Effector CD4-positive, alpha-beta T cell (primary cell): ENCODE results near the gene TMCO4.
"Not testable (repeated sequence)": the region's sequence is repeated elsewhere in the genome, so short reads cannot be mapped to it uniquely, and the experiment has no call there.

Experiments used
- DNase-seq: peaks from one replicate; pipeline ENCODE4 v3.0.0-alpha.2; 2020

TMCO4 gene

DNA sequence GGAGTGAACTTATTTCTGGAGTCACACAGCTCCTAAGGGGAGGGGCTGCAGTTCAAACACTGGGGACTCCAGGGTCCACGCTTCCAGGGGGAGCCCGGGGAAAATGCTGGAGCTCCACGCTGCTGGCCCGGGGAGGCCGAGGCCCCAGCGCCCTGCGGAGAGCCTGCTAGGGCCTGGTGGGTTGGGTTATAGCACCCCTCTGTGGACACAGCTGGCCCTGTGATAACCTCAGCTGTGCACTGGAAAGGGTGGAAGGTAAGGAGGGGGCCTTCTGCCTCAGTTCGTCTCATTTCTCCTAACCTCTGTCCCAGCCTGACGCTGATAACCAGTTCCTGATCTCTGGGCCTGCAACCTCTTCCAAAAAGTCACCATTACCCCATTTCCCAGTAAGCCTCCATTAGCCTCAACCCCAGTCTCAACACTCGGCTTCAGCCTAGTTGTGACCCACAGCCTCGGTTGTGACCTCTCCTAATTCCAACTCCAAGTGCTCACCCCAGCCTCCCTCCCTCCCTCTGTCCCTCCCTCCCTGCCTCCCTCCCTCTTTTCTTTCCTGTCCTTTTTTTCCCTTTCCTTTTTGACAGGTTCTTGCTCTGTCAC lies 148.5 kb downstream of the TMCO4 start:
- DNase-seq: peak; percentile 36

DNA sequence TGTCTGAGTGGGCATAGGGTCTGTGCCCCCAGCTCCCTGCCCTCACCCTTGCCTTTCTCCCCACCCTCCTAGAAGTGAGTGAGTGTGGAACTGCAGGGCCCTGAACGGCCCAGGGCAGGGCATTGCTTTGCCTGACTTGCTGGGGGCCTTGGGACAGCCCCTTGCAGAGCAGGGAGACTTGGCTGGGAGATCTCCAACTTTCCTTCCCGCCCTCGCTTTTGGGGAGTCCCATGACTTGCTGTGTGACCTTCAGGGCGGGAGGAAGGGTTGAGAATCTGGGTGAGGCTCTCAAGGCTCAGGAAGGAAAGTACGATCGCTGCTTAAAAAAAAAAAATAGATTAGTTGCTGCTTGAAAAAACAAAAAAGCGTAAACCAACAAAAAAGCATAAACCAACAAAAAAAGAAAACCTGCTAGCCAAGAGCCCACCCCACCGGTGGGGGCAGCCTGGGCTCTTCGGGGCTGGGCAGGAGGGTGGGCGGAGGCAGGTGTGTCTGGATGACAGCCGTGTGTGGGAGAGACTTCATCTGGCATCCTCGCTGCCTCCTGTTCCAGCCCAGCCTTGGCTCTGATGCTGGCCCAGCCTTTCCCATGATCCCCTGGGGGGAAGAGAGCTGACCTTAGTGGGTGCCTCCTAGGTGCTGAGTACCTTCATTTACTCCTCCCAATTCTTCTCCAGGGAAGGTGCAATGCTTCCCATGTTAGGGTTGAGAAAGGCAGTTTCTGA lies 149.1 kb downstream of the TMCO4 start:
- no peak for DNase-seq

DNA sequence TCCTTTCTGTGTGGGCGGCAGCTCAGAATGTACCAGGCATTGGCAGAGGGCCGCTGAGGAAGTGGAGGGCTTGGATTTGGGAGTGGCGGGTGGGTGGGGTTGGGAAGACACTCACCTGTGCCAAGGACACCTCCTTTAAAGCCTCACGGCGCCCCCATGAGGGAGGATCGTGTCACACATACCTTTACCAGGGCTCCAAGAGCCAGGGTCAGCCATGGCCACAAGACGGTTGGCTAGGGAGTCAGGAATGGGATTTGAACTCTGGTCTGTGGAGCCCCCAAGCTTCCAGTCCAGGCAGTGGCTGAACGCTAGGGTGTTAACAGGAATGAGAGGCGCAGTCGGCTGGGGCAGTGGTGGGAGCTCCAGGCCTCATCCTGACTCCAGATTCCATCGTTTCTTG lies 151.0 kb downstream of the TMCO4 start:
- DNase-seq: no peak

DNA sequence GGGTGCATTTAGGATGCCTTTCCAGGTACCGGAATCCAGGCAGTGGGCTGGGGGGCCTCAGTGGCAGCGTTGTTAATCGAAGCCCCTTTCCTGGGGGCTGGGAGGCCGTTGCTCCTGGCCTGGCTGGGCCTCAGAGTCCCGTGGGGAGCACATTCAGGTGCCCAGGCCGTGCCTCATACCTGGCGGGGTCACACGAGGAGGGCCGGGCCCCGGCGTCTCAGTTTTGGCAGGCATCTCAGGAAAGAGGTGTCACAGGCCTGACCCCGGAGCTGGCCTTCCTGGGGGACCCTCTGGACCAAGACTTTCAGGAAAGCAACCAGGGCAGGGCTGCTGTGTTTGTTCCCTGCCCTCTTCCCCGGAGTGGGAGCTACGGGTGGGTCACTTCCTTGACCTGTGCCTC lies 151.5 kb downstream of the TMCO4 start:
- no peak for DNase-seq

DNA sequence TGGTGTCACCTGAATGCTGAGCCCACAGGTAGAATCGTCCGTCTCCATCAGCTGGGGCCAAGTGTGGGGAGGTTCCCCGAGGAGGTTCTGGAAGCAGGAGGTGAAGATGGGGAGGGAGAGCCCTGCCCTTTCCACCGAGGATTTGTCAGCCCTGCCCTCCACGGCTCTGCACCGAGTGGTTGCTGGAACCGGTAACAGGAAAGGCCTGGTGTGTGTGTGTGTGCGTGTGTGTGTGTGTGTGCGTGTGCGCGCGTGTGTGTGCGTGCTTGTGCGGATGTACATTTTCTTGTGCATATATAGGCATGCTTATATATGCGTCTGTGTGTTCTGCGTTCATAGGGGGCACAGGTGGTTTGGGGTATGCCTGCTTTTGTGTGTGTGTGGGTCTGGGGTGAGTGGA lies 152.1 kb downstream of the TMCO4 start:
- DNase-seq: no peak

DNA sequence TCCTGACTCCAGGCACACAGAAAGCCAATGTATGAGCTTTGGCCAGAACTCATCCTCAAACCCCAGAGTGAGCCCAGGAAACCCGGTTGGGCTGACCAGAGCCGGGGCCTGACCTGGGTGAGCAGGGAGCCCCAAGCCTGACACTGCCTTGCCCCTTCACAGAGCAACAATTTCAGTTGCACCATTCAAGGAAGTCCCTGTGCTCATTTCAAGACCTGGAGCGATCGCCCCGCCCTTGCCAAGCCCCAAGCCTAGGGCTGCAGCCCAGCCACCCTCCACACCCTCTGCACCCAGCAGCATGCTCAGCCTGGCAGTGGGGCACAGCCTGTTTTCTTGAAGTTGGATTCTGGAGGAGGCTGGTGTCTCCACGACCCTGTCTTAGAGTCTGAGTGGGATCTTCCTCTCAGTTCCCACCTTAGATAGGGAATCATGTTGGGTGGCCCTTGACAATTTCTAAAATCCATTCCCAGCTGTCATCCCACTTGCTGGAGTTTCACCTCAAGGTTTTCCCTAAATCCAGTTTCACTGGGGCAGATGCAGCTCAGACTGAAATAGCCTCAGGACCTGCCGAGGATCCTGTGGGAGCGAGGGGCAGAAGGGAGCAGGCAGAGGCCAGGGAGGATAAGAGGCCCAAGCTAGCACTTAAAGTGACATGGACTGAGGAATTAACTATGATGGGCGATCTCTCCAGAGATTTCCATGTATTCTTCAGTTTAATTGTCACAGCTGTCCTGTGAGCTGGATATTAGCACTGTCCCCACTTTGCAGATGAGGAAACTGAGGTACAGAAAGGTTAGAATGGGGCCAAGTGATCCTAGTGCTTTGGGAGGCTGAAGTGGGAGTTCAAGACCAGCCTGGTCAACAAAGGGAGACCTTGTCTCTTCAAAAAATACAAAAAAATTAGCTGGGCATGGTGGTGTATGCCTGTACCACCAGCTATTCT lies 153.1 kb downstream of the TMCO4 start:
- DNase-seq: no peak

DNA sequence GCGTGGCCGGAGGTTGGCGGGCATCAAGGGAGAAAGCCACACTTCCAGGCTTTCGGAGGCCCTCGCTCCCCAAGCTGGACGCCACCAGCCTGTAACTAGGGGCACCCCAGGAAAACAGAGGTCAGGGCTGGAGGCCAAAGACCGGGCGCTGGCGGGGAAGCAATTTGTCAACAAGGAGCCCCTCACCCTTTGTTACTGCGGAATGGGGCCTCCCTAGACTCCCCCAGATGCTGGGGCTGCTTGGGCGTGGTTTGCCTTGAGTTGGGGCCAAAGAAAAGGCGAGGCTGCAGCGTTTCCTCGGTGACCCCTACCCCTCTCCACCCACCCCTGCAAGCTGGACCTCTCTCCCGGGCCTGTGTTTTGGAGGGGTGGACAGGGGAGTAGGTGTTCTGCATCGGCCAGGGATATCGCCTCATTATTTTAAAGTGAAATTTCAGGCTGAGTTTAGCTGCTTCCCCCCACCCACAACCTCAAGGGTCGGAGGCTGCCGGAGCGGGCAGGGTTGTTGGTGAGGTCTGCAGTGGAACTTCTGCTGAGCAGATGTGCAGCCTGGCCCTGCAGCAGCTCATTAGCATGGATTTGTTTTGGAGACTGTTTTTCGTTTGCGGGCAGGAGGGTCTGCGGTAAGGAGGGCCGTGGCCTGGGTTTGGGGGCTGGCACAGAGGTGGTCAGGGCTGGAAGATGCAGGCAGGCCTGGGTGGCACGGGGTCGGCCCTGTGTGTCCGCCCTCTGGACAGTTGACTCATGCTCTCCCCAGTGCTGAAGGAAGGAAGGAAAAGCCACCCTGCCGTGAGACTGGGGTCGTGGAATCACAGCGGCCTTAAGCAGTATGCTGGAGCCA lies 154.1 kb downstream of the TMCO4 start:
- no peak for DNase-seq

DNA sequence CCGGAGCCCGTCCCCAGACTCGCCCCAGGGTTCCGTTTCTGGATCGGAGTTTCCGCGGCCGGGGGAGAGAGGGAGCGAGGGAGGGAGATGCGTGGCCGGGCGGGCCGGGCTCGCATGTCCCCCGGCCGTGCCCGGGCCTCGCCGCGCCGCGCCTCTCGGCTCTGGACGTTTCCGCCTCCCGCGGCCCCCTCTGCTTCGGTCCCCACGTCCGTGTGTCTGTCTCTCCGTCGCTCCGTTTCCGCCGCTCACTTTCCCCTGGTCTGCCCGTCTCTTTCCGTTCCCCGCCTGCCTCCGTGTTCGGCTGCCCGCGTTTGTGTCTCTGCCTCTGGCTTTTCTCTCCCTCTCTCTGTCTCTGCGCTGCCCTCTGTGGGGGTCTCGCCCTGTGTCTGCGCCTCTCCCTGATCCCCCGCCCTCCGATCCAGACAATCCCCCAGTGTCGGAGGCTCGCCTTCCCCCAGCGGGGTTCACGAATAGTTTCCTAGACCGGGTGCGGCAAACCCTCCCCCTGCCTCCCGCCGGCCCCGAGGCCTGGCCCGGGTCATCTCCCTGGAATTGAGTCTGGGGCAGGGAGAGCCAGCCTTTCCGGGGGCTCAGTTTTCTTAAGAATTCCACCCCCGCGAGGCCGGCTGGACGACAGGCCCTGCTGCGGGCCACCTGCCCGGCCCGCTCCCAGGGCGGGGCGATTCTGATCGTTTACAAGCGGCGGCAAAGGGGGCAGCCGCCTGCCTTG lies 154.9 kb downstream of the TMCO4 start:
- DNase-seq: no peak

DNA sequence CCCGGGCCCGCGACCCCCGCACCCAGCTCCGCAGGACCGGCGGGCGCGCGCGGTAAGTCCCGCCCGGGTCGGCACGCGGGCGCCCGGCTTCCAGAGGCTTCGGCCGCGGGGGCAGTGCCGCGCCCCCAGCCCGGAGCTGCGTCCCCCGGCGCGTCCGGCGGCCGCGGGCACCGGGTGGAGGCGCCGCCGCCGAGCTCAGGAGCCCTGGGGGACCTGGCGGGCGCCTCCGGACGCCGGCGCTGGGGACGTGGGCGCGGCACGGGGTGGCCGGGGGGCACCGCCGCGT lies 155.4 kb downstream of the TMCO4 start:
- no peak for DNase-seq

DNA sequence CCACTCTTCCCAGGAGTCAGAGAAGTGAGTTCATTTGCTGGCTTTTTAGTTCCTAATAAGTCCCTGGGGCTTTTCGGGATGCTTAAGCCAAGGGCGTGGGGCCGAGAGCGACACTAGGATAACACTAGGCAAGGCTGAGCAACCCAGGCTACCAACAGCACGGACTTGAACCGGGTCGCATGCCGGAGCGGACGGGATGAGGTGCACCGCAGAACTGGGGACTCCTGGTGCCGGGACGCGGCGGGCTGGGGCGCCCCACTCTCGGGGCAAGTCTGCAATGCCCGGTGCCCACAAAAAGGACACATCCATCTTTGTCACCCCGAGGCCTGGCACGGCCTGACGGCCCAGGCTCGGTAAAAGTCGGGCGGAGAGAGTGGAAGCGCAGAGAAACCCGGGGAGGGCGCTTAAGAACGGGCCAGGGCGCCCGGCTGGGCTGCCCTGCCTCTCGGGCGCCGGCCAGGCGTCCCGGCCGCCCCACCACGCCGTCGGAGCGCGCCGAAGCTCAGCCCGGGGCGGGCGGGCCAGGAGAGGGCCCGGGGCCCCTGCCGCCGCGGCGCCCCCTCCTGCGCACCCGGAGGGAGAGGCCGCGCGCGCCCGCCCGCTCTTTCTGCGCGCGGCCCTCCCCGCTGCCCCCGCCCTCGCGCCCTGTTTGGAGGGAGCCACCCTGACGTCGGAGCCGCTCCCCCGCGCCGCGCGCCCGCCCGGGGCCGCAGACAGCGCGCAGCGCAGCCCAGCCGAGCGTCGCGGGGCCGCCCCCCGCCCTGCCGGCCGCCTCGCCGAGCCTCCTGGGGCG lies 155.9 kb downstream of the TMCO4 start, which contains the start of gene NBL1:
Gene NBL1 (plus strand): TSS at position 710 of the 793 bp plus-strand sequence. CDS start 10,720 bp downstream, outside the sequence.
- DNase-seq: peak; percentile 58

DNA sequence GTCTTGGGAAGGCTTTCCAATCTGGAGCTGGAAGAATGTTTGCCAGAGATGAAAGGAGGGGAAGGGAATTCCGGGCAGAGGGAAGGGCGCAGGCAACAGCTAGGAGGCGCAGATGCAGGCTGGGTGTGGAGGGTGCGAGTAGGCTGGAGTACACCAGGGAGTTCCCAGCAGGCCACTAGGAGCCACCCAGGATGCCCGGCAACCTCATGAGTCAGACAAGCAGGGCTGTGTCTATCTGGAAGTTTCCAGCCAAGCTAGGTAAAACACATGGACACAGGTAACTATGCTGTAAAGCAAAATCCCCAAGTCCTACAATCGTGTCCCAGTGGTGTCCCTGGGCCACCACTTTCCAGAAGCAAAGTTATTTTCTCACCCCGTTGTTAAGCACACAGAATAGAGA lies 156.6 kb downstream of the TMCO4 start:
- DNase-seq: no peak

DNA sequence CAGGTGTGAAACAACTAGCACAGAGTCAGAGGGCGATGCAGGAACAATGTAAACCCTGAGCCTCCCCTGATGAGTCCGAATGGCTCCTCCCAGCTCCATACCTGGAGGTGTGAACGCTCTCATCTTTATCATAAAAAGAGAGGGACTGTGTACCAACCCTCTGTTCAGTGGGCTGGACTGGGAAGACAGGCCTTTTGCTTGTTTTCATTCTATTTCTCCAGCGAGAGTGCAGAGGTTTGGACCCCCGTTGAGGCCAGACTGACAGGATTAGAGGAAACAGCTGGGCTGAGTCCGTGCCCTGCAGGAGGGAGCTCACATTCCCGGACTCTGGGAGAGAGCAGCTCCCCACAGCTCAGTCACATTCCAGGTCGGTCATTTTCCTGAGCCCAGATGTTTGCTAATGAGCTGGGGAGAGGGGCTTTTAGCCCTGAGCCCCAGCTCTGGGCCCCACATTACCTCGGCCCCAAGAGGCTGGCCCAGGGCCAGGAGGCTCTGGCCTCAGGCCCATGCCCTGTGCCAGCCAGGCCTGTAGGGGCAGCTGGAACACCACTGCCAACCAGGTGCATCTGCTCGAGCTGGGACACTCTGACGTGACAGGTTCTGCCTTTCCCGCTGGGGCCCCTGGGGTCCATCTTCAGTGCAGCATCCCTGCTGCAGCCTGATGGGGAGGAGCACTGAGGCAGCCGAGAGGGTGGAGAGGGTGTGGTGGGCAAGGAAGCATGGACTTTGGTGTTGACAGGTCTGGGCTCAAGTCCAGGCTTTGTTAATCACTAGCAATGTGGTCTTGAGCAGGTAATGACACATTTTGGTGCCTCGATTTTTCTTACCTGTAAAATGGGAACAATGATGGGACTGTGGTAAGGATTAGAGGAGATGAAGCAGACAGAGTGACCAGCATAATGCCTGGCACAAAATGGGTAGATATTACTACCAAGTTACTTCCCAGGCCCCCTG lies 159.1 kb downstream of the TMCO4 start:
- DNase-seq: no peak

DNA sequence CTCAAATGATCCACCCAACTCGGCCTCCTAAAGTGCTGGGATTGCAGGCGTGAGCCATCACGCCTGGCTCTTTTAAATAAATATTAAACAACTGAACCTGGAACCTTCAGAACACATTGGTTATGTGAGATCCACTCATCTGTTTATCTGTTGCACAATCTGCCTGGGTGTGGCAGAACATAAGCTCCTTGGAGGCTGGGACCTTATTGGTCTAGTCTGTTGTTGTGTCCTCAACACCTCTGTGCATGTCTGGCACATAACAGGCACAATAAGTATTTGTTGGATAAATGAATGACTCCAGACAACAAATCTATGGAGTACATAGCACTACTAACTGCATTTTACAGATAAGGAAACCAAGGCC lies 159.7 kb downstream of the TMCO4 start:
- DNase-seq: no peak

DNA sequence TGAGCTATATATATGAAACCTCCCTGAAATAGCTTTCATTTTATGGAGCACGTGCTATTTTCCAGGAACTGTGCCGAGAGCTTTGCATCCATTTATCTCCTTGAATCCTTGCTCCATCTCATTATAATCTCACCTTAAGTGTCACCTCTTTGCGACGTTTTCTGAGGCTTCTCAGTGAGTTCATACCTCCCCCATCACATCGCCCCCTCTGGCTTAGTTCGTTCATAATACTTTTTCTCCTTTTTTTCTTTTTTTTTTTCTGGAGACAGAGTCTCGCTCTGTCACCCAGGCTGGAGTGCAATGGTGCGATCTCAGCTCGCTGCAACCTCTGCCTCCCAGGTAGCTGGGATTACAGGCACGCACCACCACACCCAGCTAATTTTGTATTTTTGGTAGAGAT lies 160.5 kb downstream of the TMCO4 start:
- DNase-seq: not testable (repeated sequence)

DNA sequence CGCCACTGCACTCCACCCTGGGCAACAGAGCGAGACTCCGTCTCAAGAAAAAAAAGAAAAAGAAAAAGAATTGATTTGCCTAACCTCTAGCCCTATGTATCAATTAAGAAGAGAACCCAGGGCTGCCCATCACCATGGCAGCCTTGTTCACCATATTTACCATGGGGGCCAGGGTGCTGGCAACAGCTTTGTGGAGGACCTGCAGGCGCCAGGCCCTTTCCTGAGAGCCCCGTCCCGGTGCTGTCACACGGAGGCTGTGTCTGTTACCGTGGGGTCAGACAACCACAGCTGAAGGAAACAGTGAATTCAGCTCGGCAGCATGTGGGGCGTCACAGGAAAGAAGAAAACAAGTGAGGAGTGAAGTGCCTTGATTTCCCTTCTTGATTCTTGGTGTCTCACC lies 162.1 kb downstream of the TMCO4 start:
- no peak for DNase-seq

DNA sequence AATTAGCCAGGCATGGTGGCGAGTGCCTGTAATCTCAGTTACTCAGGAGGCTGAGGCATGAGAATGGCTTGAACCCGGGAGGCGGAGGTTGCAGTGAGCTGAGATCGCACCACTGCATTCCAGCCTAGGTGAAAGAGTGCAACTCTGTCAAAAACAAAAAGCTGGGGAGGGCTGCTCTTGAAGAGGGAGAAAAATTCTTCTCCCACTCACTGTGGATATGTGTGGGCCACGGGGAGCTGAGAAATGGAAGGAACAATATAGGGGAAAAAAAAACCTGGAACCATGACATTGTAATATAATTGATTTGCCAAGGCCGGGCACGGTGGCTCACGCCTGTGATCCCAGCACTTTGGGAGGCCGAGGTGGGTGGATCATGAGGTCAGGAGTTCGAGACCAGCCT lies 163.0 kb downstream of the TMCO4 start:
- not testable (repeated sequence) for DNase-seq

DNA sequence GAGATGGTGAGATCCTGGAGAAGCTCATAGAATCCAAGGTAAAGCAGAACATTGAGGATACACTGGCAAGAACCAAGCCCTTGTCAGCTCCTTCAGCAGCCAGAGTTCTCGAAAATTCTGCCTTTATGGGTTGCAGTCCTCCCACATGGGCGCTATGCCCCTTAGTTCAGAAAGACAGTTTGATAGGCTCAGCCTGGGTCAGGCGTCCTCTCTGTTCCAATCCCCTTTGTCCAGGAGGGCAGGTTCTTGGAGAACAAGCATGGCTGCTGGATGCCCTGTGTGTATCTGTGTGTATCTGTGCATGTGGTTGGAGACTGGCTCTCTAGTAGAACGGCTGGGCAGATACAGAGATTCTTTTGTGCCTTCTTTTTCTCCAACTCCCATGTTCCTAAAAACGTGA lies 163.7 kb downstream of the TMCO4 start:
- no peak for DNase-seq

DNA sequence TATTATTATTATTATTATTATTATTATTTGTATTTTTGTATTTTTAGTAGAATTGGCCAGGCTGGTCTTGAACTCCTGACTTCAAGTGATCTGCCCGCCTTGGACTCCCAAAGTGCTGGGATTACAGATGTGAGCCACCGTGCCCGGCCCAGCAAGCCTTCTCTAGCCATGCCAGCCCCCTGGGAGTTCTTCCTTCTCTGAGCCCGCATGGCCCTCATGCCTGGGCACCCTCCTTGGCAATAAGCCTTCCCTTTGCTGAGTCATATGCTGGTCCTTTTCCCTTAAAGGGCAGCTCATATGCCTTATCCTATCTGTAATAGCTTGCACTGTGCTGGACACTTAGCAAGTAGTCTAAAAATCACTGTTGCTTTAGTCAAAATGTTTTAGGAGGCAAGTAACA lies 164.1 kb downstream of the TMCO4 start:
- DNase-seq: no peak

DNA sequence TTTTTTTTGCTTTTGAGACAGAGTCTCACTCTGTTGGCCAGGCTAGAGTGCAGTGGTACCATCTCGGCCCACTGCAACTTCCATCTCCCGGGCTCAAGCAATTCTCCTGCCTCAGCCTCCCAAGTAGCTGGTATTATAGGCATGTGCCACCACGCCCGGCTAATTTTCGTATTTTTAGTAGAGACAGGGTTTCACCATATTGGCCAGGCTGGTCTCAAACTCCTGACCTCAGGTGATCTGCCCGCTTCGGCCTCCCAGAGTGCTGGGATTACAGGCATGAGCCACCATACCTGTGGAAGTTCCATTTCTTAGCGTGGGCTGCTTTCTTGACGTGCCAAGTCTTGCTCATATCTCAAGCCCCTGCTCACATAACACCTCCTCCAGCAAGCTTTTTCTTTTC lies 164.7 kb downstream of the TMCO4 start:
- not testable (repeated sequence) for DNase-seq

DNA sequence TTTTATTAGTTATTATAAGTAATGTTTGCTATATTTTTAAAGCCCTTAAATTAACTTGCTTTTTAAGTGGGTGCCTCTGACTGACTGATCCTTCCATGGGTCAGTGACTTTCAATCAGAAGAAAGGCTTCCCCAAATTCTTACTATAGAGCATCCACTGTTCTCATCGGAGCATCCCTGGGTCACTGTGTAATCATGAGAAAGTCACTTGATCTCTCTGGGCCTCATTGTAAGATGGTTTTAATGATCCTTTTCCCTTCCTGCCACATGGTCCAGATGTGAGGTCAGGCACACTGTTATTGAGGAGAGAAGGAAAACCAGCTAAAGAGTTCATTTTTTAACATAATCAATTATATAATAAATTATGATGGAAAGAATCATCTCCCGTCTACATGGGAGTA lies 166.6 kb downstream of the TMCO4 start:
- DNase-seq: no peak
